ENCODE measurements around the gene CKMT2.

Gene CKMT2

GRCh38 chr5:81235287-81236072 lies 2.4 kb downstream of the CKMT2 start:
- H3K4me3 ChIP-seq (ENCODE audit: low read depth, low read length), result no peak overlapping the region
- no peak for DNase-seq (ENCODE audit: low read depth)
- TF ChIP-seq, protein P1, sequence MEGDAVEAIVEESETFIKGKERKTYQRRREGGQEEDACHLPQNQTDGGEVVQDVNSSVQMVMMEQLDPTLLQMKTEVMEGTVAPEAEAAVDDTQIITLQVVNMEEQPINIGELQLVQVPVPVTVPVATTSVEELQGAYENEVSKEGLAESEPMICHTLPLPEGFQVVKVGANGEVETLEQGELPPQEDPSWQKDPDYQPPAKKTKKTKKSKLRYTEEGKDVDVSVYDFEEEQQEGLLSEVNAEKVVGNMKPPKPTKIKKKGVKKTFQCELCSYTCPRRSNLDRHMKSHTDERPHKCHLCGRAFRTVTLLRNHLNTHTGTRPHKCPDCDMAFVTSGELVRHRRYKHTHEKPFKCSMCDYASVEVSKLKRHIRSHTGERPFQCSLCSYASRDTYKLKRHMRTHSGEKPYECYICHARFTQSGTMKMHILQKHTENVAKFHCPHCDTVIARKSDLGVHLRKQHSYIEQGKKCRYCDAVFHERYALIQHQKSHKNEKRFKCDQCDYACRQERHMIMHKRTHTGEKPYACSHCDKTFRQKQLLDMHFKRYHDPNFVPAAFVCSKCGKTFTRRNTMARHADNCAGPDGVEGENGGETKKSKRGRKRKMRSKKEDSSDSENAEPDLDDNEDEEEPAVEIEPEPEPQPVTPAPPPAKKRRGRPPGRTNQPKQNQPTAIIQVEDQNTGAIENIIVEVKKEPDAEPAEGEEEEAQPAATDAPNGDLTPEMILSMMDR (IDR thresholded peaks at IDR 0.05; ENCODE audit: low read depth, low read length, missing control alignments), result no peak

GRCh38 chr5:81238460-81238859 lies 5.3 kb downstream of the CKMT2 start:
- H3K4me3 ChIP-seq (ENCODE audit: low read depth, low read length), result no peak overlapping the region
- no peak for DNase-seq (ENCODE audit: low read depth)
- TF ChIP-seq, protein P1 (IDR thresholded peaks at IDR 0.05; ENCODE audit: low read depth, low read length, missing control alignments), result no peak

DNA sequence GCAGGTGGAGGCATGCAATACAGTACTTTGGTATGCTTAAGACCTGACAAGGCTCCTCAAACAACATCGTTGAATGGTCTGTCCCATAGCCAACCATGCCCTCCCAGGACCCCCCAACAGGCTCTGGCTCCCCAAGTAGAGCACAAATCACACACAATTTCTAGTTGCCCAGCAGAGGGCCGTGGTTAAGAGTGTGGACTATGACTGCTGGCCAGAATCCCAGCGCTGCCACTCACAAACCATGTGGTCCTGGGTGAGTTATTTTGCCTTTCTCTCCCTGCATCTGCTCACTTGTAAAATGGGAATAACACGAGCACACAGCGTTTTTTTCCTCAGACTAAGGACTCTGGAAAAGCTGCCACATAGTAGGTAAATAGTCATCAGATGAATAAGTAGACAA lies 6.5 kb downstream of the CKMT2 start:
- TF ChIP-seq, protein P1 (IDR thresholded peaks at IDR 0.05; ENCODE audit: low read depth, low read length, missing control alignments), result no peak
- DNase-seq (ENCODE audit: low read depth), result no peak
- no peak overlapping the region for H3K4me3 ChIP-seq (ENCODE audit: low read depth, low read length)

DNA sequence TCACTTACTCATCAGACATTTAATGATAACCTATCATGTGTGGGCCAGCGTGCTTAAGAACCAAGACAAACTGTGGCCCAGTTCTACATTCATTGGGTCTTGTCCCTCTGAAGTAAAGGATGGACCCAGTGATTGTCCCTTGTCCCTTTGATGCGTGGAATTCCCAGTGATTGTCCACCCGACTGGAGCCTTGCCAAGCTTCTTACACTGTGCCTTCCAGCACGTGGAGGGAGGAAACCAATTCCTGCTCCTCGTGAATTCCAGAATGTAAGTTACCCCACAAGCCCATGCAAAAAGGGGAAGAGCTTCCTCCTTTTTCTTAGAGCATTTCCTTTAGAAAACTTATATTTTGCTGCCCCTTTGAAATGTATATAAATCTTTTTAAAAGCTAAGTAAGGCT lies 7.9 kb downstream of the CKMT2 start:
- TF ChIP-seq, protein P1 (IDR thresholded peaks at IDR 0.05; ENCODE audit: low read depth, low read length, missing control alignments), result no peak
- no peak for DNase-seq (ENCODE audit: low read depth)

DNA sequence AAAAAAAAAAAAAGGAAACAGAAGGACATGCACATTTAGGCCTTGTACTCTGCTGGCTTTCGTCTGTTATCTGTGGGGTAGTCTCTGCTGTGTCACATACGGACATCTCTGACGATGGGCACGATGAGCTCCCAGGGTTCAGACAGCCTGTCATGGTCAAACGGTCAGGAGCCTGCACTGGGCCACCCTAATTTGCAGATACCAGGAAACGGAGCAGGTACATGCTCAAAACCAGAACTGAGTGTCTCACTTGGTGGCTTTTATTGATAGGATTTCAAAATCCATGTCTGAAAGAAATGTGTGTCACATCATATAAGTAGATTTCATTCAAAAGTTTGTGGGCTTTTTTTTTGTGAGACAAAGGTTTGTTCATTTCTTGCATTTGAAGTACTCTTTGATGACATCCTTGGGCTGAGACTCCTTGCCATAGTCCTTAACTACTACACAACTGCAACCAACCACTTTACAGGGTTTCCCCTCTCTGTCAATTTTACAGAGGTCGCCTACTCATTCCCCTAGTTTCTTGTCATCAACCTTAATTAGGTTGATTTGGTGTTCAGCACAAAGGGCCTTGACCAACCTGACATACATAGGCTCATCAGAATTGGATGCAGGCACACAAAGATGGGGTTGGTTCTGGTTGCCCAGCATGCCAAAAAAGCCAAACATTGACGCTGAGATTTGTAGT lies 9.0 kb downstream of the CKMT2 start:
- TF ChIP-seq, protein P1 (IDR thresholded peaks at IDR 0.05; ENCODE audit: low read depth, low read length, missing control alignments), result no peak
- DNase-seq (ENCODE audit: low read depth), result no peak
- no peak overlapping the region for H3K4me3 ChIP-seq (ENCODE audit: low read depth, low read length)

More for the DNA sequence above, 7.9 kb downstream of the CKMT2 start:
- no peak overlapping the region for H3K4me3 ChIP-seq (ENCODE audit: low read depth, low read length)

- TF ChIP-seq, protein P1 (IDR thresholded peaks at IDR 0.05; ENCODE audit: low read depth, low read length, missing control alignments), result no peak
- no peak for DNase-seq (ENCODE audit: low read depth)
- H3K4me3 ChIP-seq (ENCODE audit: low read depth, low read length), result no peak overlapping the region
These were observed 9.8 kb downstream of the CKMT2 start for GRCh38 chr5:81242906-81243436.

All from GM12864 (cell line).